HL-60 (cell line): ENCODE data around the gene AHI1.

Experiments used
- CTCF ChIP-seq: IDR thresholded peaks from one replicate; pipeline ENCODE4 v1.5.1; 2011; ENCODE audit warnings: low read length, control low read depth, inconsistent platforms; ENCODE audit not compliant: insufficient read depth
- POLR2AphosphoS5 ChIP-seq: IDR thresholded peaks from 2 replicates; pipeline ENCODE4 v1.6.1; 2012; ENCODE audit warnings: low read depth
- REST ChIP-seq: IDR thresholded peaks from 2 replicates; pipeline ENCODE4 v1.6.1; 2012; ENCODE audit warnings: low read depth; ENCODE audit not compliant: insufficient replicate concordance

GRCh38 chr6:135402311-135402710 lies 95.2 kb downstream of the AHI1 start:
- no peak for TF ChIP-seq REST
- no peak for TF ChIP-seq CTCF
- TF ChIP-seq POLR2AphosphoS5 = no peak
